ENCODE measurements around the gene MNAT1.

The MNAT1 gene

DNA sequence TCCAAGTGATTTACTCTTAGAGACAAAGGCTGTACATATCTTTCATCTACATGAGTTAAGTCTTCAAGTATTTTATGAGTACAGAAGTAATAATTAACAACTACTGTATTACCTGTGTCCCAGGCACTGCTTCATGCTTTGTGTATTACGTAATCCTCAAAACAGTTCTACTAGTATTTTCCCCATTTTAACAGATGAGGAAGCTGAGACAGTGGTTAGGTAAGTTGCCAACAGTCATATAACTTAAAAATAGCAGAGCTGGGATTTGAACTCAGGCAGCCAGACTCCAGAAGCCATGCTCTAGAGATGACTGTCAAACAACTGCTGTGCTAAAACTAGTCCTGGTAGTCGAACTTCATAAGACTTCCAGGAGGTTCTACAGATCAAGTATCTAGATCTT lies 235.6 kb downstream of the MNAT1 start:
- peaks cover 6% of the 10 kb centered on the region for H3K4me1 ChIP-seq (ENCODE audit: insufficient read depth, poor library complexity, severe bottlenecking)
- H3K9me3 ChIP-seq (ENCODE audit: severe bottlenecking) = no peaks in the 10 kb centered on the region
- no peak overlapping the region for H3K4me3 ChIP-seq (ENCODE audit: severe bottlenecking)
- DNase-seq (ENCODE audit: low spot score) (no peak), ATAC-seq (ENCODE audit: low read depth) (no peak)
- TF ChIP-seq, protein P1, sequence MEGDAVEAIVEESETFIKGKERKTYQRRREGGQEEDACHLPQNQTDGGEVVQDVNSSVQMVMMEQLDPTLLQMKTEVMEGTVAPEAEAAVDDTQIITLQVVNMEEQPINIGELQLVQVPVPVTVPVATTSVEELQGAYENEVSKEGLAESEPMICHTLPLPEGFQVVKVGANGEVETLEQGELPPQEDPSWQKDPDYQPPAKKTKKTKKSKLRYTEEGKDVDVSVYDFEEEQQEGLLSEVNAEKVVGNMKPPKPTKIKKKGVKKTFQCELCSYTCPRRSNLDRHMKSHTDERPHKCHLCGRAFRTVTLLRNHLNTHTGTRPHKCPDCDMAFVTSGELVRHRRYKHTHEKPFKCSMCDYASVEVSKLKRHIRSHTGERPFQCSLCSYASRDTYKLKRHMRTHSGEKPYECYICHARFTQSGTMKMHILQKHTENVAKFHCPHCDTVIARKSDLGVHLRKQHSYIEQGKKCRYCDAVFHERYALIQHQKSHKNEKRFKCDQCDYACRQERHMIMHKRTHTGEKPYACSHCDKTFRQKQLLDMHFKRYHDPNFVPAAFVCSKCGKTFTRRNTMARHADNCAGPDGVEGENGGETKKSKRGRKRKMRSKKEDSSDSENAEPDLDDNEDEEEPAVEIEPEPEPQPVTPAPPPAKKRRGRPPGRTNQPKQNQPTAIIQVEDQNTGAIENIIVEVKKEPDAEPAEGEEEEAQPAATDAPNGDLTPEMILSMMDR (IDR thresholded peaks at IDR 0.05; ENCODE audit: poor library complexity, severe bottlenecking) = no peak
- H3K27ac ChIP-seq (ENCODE audit: poor library complexity, severe bottlenecking) = no peak overlapping the region
- peaks cover 26% of the 10 kb centered on the region for H3K36me3 ChIP-seq (ENCODE audit: low read depth)
- H3K27me3 ChIP-seq (ENCODE audit: insufficient read depth, poor library complexity, severe bottlenecking) = no peaks in the 10 kb centered on the region

DNA sequence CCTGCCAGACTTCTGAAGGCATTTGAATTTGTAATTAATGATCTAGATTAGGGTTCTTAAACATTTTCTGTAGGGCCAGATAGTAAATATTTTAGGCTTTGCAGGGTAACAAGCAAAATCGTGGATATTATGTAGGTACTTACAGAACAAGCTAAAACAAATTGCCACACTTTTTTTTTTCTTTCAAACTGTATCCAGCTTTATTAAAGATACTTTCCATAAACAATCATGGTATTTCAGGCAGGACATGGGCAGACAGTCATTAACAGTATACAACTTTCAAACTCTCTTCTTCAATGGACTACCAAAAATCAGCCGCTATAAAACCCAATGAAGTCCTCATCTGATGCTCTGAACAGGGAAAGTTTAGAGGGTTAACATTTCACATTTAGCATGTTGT lies 236.7 kb downstream of the MNAT1 start:
- no peaks in the 10 kb centered on the region for H3K27me3 ChIP-seq (ENCODE audit: insufficient read depth, poor library complexity, severe bottlenecking)
- no peaks in the 10 kb centered on the region for H3K9me3 ChIP-seq (ENCODE audit: severe bottlenecking)
- no peak overlapping the region for H3K27ac ChIP-seq (ENCODE audit: poor library complexity, severe bottlenecking)
- peaks cover 34% of the 10 kb centered on the region for H3K36me3 ChIP-seq (ENCODE audit: low read depth)
- TF ChIP-seq, protein P1 (IDR thresholded peaks at IDR 0.05; ENCODE audit: poor library complexity, severe bottlenecking) = no peak
- peaks cover 5% of the 10 kb centered on the region for H3K4me1 ChIP-seq (ENCODE audit: insufficient read depth, poor library complexity, severe bottlenecking)
- DNase-seq (ENCODE audit: low spot score) (no peak), ATAC-seq (ENCODE audit: low read depth) (no peak)
- no peak overlapping the region for H3K4me3 ChIP-seq (ENCODE audit: severe bottlenecking)

DNA sequence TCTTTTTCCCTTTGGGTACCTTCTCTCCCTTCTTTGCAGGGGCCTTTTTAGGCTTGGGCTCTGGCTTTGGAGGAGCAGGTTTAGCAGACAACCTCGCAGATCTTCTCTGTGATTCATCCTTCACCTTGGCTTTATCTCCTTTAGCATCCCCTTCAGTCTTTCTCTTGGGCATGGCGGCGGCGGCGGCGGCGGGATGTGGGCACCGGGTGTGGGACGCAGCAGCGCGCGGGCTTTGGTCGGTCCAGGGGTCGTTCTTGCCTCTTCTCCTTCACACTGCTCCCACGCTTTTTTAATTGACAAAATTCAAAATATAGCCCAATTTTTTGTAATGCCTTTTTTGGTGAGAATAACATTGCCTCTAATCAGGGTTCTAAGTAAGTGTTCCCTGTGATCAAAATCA lies 237.7 kb downstream of the MNAT1 start:
- Histone ChIP-seq H3K4me1 (ENCODE audit: insufficient read depth, poor library complexity, severe bottlenecking) (peaks cover 5% of the 10 kb centered on the region), H3K9me3 (ENCODE audit: severe bottlenecking) (no peaks in the 10 kb centered on the region), H3K27me3 (ENCODE audit: insufficient read depth, poor library complexity, severe bottlenecking) (no peaks in the 10 kb centered on the region), H3K36me3 (ENCODE audit: low read depth) (peaks cover 45% of the 10 kb centered on the region), H3K4me3 (ENCODE audit: severe bottlenecking) (no peak overlapping the region), H3K27ac (ENCODE audit: poor library complexity, severe bottlenecking) (no peak overlapping the region)
- TF ChIP-seq, protein P1 (IDR thresholded peaks at IDR 0.05; ENCODE audit: poor library complexity, severe bottlenecking) = no peak
- DNase-seq (ENCODE audit: low spot score) (no peak), ATAC-seq (ENCODE audit: low read depth) (no peak)

DNA sequence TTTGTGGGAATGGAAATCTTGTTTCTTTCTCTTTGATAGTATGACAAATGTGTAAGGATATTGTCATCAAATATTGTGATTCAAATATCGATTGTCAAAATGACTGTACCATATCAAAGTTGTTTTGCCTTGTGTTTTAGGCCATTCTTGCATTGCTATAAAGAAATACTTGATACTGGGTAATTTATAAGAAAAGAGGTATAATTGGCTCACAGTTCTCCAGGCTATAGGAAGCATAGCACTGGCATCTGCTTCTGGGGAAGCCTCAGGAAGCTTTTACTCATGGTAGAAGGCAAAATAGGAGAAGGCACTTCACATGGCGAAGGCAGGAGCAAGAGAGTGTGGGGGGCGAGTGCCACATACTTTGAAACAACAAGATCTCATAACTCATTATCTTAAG lies 238.5 kb downstream of the MNAT1 start:
- DNase-seq (ENCODE audit: low spot score) (no peak), ATAC-seq (ENCODE audit: low read depth) (no peak)
- H3K4me1 ChIP-seq (ENCODE audit: insufficient read depth, poor library complexity, severe bottlenecking) = peaks cover 6% of the 10 kb centered on the region
- H3K27me3 ChIP-seq (ENCODE audit: insufficient read depth, poor library complexity, severe bottlenecking) = no peaks in the 10 kb centered on the region
- no peak overlapping the region for H3K27ac ChIP-seq (ENCODE audit: poor library complexity, severe bottlenecking)
- H3K4me3 ChIP-seq (ENCODE audit: severe bottlenecking) = no peak overlapping the region
- peaks cover 49% of the 10 kb centered on the region for H3K36me3 ChIP-seq (ENCODE audit: low read depth)
- no peaks in the 10 kb centered on the region for H3K9me3 ChIP-seq (ENCODE audit: severe bottlenecking)
- TF ChIP-seq, protein P1 (IDR thresholded peaks at IDR 0.05; ENCODE audit: poor library complexity, severe bottlenecking) = no peak

DNA sequence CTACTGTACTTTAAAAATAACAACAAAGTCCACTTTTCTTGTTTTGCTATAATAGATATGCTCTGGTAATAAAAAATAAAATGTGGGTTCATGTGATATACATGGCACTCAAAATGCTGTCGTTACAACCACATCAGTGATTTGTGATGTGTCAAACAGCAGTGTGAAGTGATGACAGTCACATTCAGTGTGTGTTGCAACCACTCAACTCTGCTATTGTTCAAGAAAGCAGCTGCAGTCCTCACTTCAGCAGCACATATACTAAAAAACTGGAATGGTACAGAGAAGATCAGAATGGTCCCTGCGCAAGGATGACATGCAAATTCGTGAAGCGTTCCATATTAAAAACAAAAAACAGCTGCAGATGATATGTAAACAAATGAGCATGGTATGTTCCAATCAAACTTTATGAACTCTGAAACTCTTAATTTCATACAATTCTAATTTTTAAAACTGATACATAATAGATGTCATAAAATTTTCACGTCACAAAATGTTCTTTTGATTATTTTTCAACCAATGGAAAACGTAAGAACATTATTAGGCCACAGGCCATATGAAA lies 239.6 kb downstream of the MNAT1 start:
- no peak overlapping the region for H3K27ac ChIP-seq (ENCODE audit: poor library complexity, severe bottlenecking)
- ATAC-seq (ENCODE audit: low read depth) (no peak), DNase-seq (ENCODE audit: low spot score) (no peak)
- H3K9me3 ChIP-seq (ENCODE audit: severe bottlenecking) = no peaks in the 10 kb centered on the region
- H3K36me3 ChIP-seq (ENCODE audit: low read depth) = peaks cover 56% of the 10 kb centered on the region
- TF ChIP-seq, protein P1 (IDR thresholded peaks at IDR 0.05; ENCODE audit: poor library complexity, severe bottlenecking) = no peak
- H3K4me1 ChIP-seq (ENCODE audit: insufficient read depth, poor library complexity, severe bottlenecking) = peaks cover 12% of the 10 kb centered on the region
- H3K27me3 ChIP-seq (ENCODE audit: insufficient read depth, poor library complexity, severe bottlenecking) = no peaks in the 10 kb centered on the region
- no peak overlapping the region for H3K4me3 ChIP-seq (ENCODE audit: severe bottlenecking)

All from RWPE2 (cell line).